Mononuclear cell (primary cell): ENCODE measurements around the gene CAPZB. TPM values are rescaled to one million over a fixed set of nuclear protein-coding genes. Genes with fewer than 3 reads are reported as not detected.
A peak's percentile ranks its signal among the peaks of the same experiment; 100 is the strongest.
"Not testable (repeated sequence)": the region's sequence is repeated elsewhere in the genome, so short reads cannot be mapped to it uniquely, and the experiment has no call there.

Experiments used
- H3K27me3 ChIP-seq: 2 replicates; pipeline ENCODE4 v1.6.0; 2011; ENCODE audit warnings: low read length, control low read depth; ENCODE audit not compliant: insufficient read depth
- H3K4me1 ChIP-seq: 2 replicates; pipeline ENCODE4 v1.5.1; 2011; ENCODE audit warnings: mild to moderate bottlenecking, low read length, control low read depth; ENCODE audit not compliant: insufficient read depth
- H3K4me3 ChIP-seq: 2 replicates; pipeline ENCODE4 v1.5.1; 2011; ENCODE audit warnings: mild to moderate bottlenecking, low read length, moderate library complexity
- H3K9me3 ChIP-seq: 2 replicates; pipeline ENCODE4 v1.5.1; 2011; ENCODE audit warnings: low read depth, mild to moderate bottlenecking, control low read depth, low read length
- total RNA-seq: library from RNA; depleted of rRNA; stranded (reverse); fragments of >200 nt; gene quantifications from one replicate; pipeline ENCODE4 v1.2.3, GENCODE V29; 2012

Gene CAPZB
- total RNA-seq, 1 donor: 128 TPM

- peak overlapping the region; percentile 74 for H3K4me3 ChIP-seq
- H3K9me3 ChIP-seq: no peaks in the 10 kb centered on the region
- H3K27me3 ChIP-seq: no peaks in the 10 kb centered on the region
- H3K4me1 ChIP-seq: peaks cover 68% of the 10 kb centered on the region
These were observed 172.3 kb downstream of the CAPZB start for GRCh38 chr1:19312782-19313635.

GRCh38 chr1:19311931-19312781, 173.2 kb downstream of the CAPZB start, which contains the start of the genes AKR7A2 and SLC66A1:
TSS of gene AKR7A2 (minus strand) at chr1:19312144. CDS start at chr1:19312124, 20 bp downstream.
TSS of gene SLC66A1 (plus strand) at chr1:19312326. CDS start at chr1:19317678, 5,352 bp downstream.
- Histone ChIP-seq H3K9me3 (no peaks in the 10 kb centered on the region), H3K4me1 (peaks cover 61% of the 10 kb centered on the region), H3K27me3 (no peaks in the 10 kb centered on the region), H3K4me3 (peak within 1 kb of the TSS; percentile 74)

GRCh38 chr1:19311503-19311930, 173.8 kb downstream of the CAPZB start:
- Histone ChIP-seq H3K9me3 (no peaks in the 10 kb centered on the region), H3K4me1 (peaks cover 55% of the 10 kb centered on the region), H3K27me3 (no peaks in the 10 kb centered on the region), H3K4me3 (peak overlapping the region; percentile 74)

GRCh38 chr1:19310720-19311502, 174.4 kb downstream of the CAPZB start:
- H3K27me3 ChIP-seq: no peaks in the 10 kb centered on the region
- peaks cover 49% of the 10 kb centered on the region for H3K4me1 ChIP-seq
- H3K4me3 ChIP-seq: peak overlapping the region; percentile 74
- no peaks in the 10 kb centered on the region for H3K9me3 ChIP-seq

- H3K4me3 ChIP-seq: no peak overlapping the region
These were observed 175.3 kb downstream of the CAPZB start for GRCh38 chr1:19310061-19310460.

GRCh38 chr1:19309123-19309813, 176.1 kb downstream of the CAPZB start:
- H3K27me3 ChIP-seq: no peaks in the 10 kb centered on the region
- peaks cover 32% of the 10 kb centered on the region for H3K4me1 ChIP-seq
- H3K4me3 ChIP-seq: no peak overlapping the region
- H3K9me3 ChIP-seq: no peaks in the 10 kb centered on the region

More at GRCh38 chr1:19310061-19310460, 175.3 kb downstream of the CAPZB start:
- Histone ChIP-seq H3K4me1 (peaks cover 40% of the 10 kb centered on the region), H3K27me3 (no peaks in the 10 kb centered on the region), H3K9me3 (no peaks in the 10 kb centered on the region)

- H3K27me3 ChIP-seq: no peaks in the 10 kb centered on the region
- peaks cover 25% of the 10 kb centered on the region for H3K4me1 ChIP-seq
- H3K4me3 ChIP-seq: no peak overlapping the region
- no peaks in the 10 kb centered on the region for H3K9me3 ChIP-seq
These were observed 176.8 kb downstream of the CAPZB start for GRCh38 chr1:19308509-19308907.

- H3K27me3 ChIP-seq: no peaks in the 10 kb centered on the region
- H3K9me3 ChIP-seq: no peaks in the 10 kb centered on the region
These were observed 177.4 kb downstream of the CAPZB start for GRCh38 chr1:19307794-19308508.

GRCh38 chr1:19306941-19307340, 178.4 kb downstream of the CAPZB start:
- peaks cover 13% of the 10 kb centered on the region for H3K4me1 ChIP-seq

More at GRCh38 chr1:19307794-19308508, 177.4 kb downstream of the CAPZB start:
- Histone ChIP-seq H3K4me3 (no peak overlapping the region), H3K4me1 (peaks cover 19% of the 10 kb centered on the region)

GRCh38 chr1:19305880-19306279, 179.5 kb downstream of the CAPZB start:
- H3K27me3 ChIP-seq: no peaks in the 10 kb centered on the region
- H3K4me1 ChIP-seq: peaks cover 4% of the 10 kb centered on the region
- H3K9me3 ChIP-seq: no peaks in the 10 kb centered on the region
- H3K4me3 ChIP-seq: no peak overlapping the region

More at GRCh38 chr1:19306941-19307340, 178.4 kb downstream of the CAPZB start:
- no peaks in the 10 kb centered on the region for H3K9me3 ChIP-seq
- H3K27me3 ChIP-seq: no peaks in the 10 kb centered on the region
- H3K4me3 ChIP-seq: no peak overlapping the region

- H3K9me3 ChIP-seq, H3K4me3 ChIP-seq, H3K4me1 ChIP-seq, H3K27me3 ChIP-seq: not testable (repeated sequence)
These were observed 181.3 kb downstream of the CAPZB start for GRCh38 chr1:19304081-19304480.

- Histone ChIP-seq H3K4me1 (no peaks in the 10 kb centered on the region), H3K9me3 (peaks cover 3% of the 10 kb centered on the region), H3K4me3 (no peak overlapping the region), H3K27me3 (no peaks in the 10 kb centered on the region)
These were observed 185.1 kb downstream of the CAPZB start for GRCh38 chr1:19300211-19300610.

GRCh38 chr1:19294638-19295037, 190.7 kb downstream of the CAPZB start:
- Histone ChIP-seq H3K4me1 (no peaks in the 10 kb centered on the region), H3K9me3 (peaks cover 13% of the 10 kb centered on the region), H3K4me3 (no peak overlapping the region), H3K27me3 (no peaks in the 10 kb centered on the region)
